Lung (tissue), 12 donors: ENCODE measurements around the gene MYO5B. TPM values are rescaled to one million over a fixed set of nuclear protein-coding genes. Genes with fewer than 3 reads are reported as not detected.

Source experiments
- ATAC-seq: fragments of 200-7000 bp; cut with Tn5 transposase; one replicate; pipeline ENCODE4 v1.9.1; 2020; ENCODE audit warnings: moderate number of reproducible peaks; ENCODE audit not compliant: insufficient read depth, low FRiP score
- DNase-seq, 3 donors: peaks; one replicate each; pipeline ENCODE4 v3.0.0-alpha.2; 2013 to 2017
- H3K27ac ChIP-seq, 2 donors: one replicate each; pipeline ENCODE4 v1.5.1; 2013; ENCODE audit warnings: mild to moderate bottlenecking in 2 of 2, moderate library complexity in 2 of 2, control low read depth in 1 of 2, inconsistent platforms in 1 of 2, low read depth in 1 of 2, low read length in 1 of 2
- H3K27me3 ChIP-seq, 3 donors: one replicate each; pipeline ENCODE4 v1.5.1; 2013; ENCODE audit warnings: low read length in 2 of 3; ENCODE audit not compliant: control insufficient read depth in 3 of 3, insufficient read depth in 3 of 3
- H3K36me3 ChIP-seq, 4 donors: one replicate each; pipeline ENCODE4 v1.5.1; 2013; ENCODE audit warnings: low read length in 4 of 4, mild to moderate bottlenecking in 1 of 4, moderate library complexity in 1 of 4; ENCODE audit not compliant: control insufficient read depth in 4 of 4, insufficient read depth in 4 of 4
- H3K4me1 ChIP-seq, 5 donors: one replicate each; pipeline ENCODE4 v1.5.1; 2013; ENCODE audit warnings: low read length in 5 of 5, mild to moderate bottlenecking in 2 of 5, moderate library complexity in 1 of 5; ENCODE audit not compliant: control insufficient read depth in 5 of 5, insufficient read depth in 5 of 5
- H3K4me3 ChIP-seq: one replicate; pipeline ENCODE4 v1.5.1; 2013; ENCODE audit warnings: mild to moderate bottlenecking, control low read depth, moderate library complexity
- H3K9ac ChIP-seq, 2 donors: one replicate each; pipeline ENCODE4 v1.5.1; 2013; ENCODE audit warnings: low read length in 2 of 2, control low read depth in 1 of 2; ENCODE audit not compliant: insufficient read depth in 1 of 2
- H3K9me3 ChIP-seq, 4 donors: one replicate each; pipeline ENCODE4 v1.5.1; 2013; ENCODE audit warnings: low read length in 3 of 4, mild to moderate bottlenecking in 1 of 4, moderate library complexity in 1 of 4; ENCODE audit not compliant: control insufficient read depth in 4 of 4, insufficient read depth in 3 of 4
- WGBS, 2 donors: extraction: QIAGEN DNeasy Blood & Tissue Kit; methylation state at CpG; one replicate each; pipeline ENCODE4 v1.1.7; 2013; 5-methylcytosine and 5-hydroxymethylcytosine counted together
- polyA plus RNA-seq, 2 donors: library from polyadenylated mRNA; stranded (reverse); fragments of 200-250 nt; gene quantifications; one replicate each; pipeline ENCODE4 v1.2.1, GENCODE V29; 2013
- total RNA-seq, 2 donors: library from RNA; depleted of rRNA in 1 of 2; stranded (reverse); fragments of >200 nt in 1 of 2; gene quantifications; one replicate each; pipeline ENCODE4 v1.2.1, GENCODE V29; 2014 to 2021
- TF ChIP-seq, protein P1 (sequence below): IDR thresholded peaks from 2 replicates; pipeline ENCODE4 v1.5.1; 2012; ENCODE audit warnings: mild to moderate bottlenecking; ENCODE audit errors: control extremely low read depth, extremely low read depth
- donor health status: control.
- donor health status: control.
- donor health status: Bipolar disorder and iron deficiency.
- donor health status: healthy.
- donor health status: DM: yes; HTN: yes; CAD: no.

MYO5B gene
- total and polyA plus RNA-seq, 4 donors: 9.7 to 25.6 (median 19.7) TPM

DNA sequence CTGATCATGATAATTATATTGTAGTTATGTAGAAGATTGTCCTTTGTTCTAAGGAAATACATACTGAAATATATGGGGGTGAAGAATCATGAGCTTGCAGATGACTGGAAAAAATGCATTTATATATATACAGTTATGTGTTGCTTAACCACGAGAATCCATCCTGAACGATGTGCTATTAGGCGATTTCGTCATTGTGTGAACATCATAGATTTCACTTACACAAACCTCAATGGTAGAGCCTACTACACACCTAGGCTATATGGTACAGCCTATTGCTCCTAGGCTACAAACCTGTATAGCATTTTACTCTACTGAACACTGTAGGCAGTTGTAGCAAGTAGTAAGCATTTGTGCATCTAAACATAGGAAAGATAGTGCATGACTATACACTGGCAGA, 379.0 kb downstream of the MYO5B start:
- ATAC-seq: no peak
- DNase-seq: no peak

DNA sequence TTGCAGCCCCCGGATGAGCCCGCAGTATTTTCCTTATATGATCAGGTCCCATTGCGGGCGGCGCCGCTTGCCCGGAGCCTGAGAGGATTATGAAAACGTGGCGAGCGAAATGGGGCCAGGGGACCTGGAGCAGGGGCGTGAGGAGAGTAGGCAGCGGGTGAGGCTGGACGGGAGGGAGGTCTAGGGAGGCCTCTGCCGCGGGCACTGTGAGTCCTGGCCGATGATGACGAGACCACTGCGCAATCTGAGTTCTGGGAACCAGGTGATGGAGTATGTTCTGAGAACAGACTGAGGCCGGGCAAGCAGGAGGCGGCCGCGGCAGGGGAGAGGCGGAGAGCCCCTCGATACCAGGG, 380.8 kb downstream of the MYO5B start:
- Histone ChIP-seq H3K4me1 (peaks cover 3 to 22% (median 9%) of the 10 kb centered on the region in 5 donors), H3K36me3 (no peaks in the 10 kb centered on the region), H3K9ac (peak overlapping the region; percentile 80 to 84), H3K27ac (peak overlapping the region; percentile 78 to 92), H3K27me3 (no peaks in the 10 kb centered on the region), H3K9me3 (peaks cover 0 to 4% (median 0%) of the 10 kb centered on the region in 4 donors), H3K4me3 (peak overlapping the region; percentile 59)
- peak; percentile 16 for ATAC-seq
- 1% methylated on average over 24 of the region's 24 CpGs for WGBS, 2 donors
- DNase-seq: peak; percentile 68 to 81 (median 72)
- TF ChIP-seq, protein P1, sequence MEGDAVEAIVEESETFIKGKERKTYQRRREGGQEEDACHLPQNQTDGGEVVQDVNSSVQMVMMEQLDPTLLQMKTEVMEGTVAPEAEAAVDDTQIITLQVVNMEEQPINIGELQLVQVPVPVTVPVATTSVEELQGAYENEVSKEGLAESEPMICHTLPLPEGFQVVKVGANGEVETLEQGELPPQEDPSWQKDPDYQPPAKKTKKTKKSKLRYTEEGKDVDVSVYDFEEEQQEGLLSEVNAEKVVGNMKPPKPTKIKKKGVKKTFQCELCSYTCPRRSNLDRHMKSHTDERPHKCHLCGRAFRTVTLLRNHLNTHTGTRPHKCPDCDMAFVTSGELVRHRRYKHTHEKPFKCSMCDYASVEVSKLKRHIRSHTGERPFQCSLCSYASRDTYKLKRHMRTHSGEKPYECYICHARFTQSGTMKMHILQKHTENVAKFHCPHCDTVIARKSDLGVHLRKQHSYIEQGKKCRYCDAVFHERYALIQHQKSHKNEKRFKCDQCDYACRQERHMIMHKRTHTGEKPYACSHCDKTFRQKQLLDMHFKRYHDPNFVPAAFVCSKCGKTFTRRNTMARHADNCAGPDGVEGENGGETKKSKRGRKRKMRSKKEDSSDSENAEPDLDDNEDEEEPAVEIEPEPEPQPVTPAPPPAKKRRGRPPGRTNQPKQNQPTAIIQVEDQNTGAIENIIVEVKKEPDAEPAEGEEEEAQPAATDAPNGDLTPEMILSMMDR: no peak

More for the DNA sequence above, 379.0 kb downstream of the MYO5B start:
- Histone ChIP-seq H3K27ac (no peak overlapping the region), H3K36me3 (no peaks in the 10 kb centered on the region), H3K9me3 (no peaks in the 10 kb centered on the region), H3K27me3 (no peaks in the 10 kb centered on the region), H3K4me1 (peaks cover 8 to 22% (median 10%) of the 10 kb centered on the region in 5 donors), H3K4me3 (no peak overlapping the region), H3K9ac (no peak overlapping the region)
- WGBS, 2 donors: 62 to 85% methylated on average over 4 of the region's 4 CpGs
- TF ChIP-seq, protein P1: no peak

DNA sequence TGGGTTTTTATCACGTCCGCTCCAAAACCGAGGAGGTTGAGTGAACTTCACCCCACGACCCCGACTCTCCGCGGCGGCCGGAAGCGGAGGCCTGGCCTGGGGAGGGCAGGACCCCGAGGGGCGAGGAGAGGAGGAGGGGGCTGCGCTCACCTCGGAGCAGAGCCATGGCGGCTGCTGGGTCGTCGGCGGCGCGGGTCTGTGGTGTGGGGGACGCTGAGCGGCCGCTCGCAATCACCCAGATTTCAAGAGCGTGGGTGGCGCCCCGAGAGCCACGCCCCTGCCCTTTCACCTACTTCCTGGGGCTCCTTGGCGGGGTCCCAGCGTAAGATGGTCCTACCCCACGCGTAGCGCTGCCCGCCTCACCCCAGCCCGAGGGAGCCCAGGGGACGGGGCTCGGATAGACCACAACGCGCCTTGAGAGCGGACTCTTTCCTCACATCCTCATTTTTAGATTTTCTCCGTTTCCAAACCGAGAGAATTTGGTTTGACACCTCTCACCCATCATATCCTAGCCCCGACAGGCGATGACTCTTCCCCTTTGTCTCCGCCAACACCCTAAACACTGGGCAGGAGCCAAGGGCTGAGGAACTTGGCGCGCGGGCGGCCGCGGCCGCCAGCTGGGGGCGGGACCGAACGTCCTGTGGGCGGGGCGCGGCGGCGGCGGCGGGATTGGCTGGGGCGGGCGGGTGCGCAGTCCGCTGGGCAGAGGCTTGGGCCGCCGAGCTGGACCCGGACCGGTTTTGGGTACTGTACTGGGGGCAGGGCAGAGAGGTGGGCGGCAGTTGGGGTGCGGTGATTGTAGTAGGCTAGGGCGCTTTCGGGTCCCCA, 381.4 kb downstream of the MYO5B start, which contains the start of gene ACAA2:
Gene ACAA2, minus strand, starts transcription at position 215 of the 828 bp plus-strand sequence. Its CDS starts 49 bp downstream, at position 166.
- Histone ChIP-seq H3K27ac (peak within 1 kb of the TSS; percentile 92 to 99), H3K9ac (peak within 1 kb of the TSS; percentile 80 to 96), H3K27me3 (no peaks in the 10 kb centered on the region), H3K9me3 (peaks cover 0 to 4% (median 2%) of the 10 kb centered on the region in 4 donors), H3K4me3 (peak within 1 kb of the TSS; percentile 69), H3K36me3 (no peaks in the 10 kb centered on the region), H3K4me1 (peaks cover 3 to 22% (median 9%) of the 10 kb centered on the region in 5 donors)
- DNase-seq (peak; percentile 93 to 94 (median 93)), ATAC-seq (peak; percentile 96)
- TF ChIP-seq, protein P1: no peak
- 0% methylated on average over 61 to 74 of the region's 74 CpGs for WGBS, 2 donors
